MCF 10A (cell line): ENCODE measurements around the gene PPP5C. TPM values are rescaled to one million over a fixed set of nuclear protein-coding genes. Genes with fewer than 3 reads are reported as not detected.

Experiments used
- BruUV-seq: library from RNA; stranded (reverse); fragments of 400-500 nt; replicated peaks from 2 replicates; lab custom pipeline; 2021; lab: Mats Ljungman, UMichigan
- CTCF ChIA-PET: fragments of 300-600 bp; sonication (Branson Sonifier 250); formaldehyde crosslinking; extraction: SDS; loops from one replicate; lab custom pipeline; 2021; ENCODE audit warnings: antibody characterized with exemption, inconsistent platforms; lab: Yijun Ruan, JAX
- POLR2A ChIA-PET: fragments of 300-600, 350-650 bp; sonication (Branson Sonifier 250); formaldehyde crosslinking; extraction: SDS; loops from one replicate; lab custom pipeline; 2020; ENCODE audit warnings: antibody characterized with exemption, inconsistent platforms; lab: Yijun Ruan, JAX
- DNase-seq: peaks from one replicate; pipeline ENCODE4 v3.0.0-alpha.2; 2018; ENCODE audit not compliant: unreplicated experiment
- H3K27ac Mint-ChIP-seq: one replicate; pipeline ENCODE4 v1.8.0; 2022; ENCODE audit warnings: mild to moderate bottlenecking, low read depth, mixed read lengths; ENCODE audit not compliant: unreplicated experiment
- H3K27me3 Mint-ChIP-seq: one replicate; pipeline ENCODE4 v1.8.0; 2022; ENCODE audit warnings: mixed read lengths; ENCODE audit not compliant: insufficient read depth, unreplicated experiment
- H3K36me3 Mint-ChIP-seq: one replicate; pipeline ENCODE4 v1.8.0; 2022; ENCODE audit warnings: mild to moderate bottlenecking, moderate library complexity, mixed read lengths; ENCODE audit not compliant: insufficient read depth, unreplicated experiment
- H3K4me1 Mint-ChIP-seq: one replicate; pipeline ENCODE4 v1.8.0; 2022; ENCODE audit warnings: mixed read lengths; ENCODE audit not compliant: insufficient read depth, unreplicated experiment
- H3K4me3 Mint-ChIP-seq: one replicate; pipeline ENCODE4 v1.8.0; 2022; ENCODE audit warnings: mild to moderate bottlenecking, moderate library complexity, mixed read lengths; ENCODE audit not compliant: unreplicated experiment
- H3K9me3 Mint-ChIP-seq: one replicate; pipeline ENCODE4 v1.8.0; 2022; ENCODE audit warnings: mixed read lengths; ENCODE audit not compliant: unreplicated experiment
- CTCF ChIP-seq: fragments of 200-600 bp; IDR thresholded peaks from one replicate; pipeline ENCODE4 v1.8.0; 2022; ENCODE audit warnings: antibody characterized with exemption, mild to moderate bottlenecking; ENCODE audit not compliant: unreplicated experiment
- intact Hi-C: fragments of 100-400 bp; cut with micrococcal nuclease; formaldehyde crosslinking; loops from 2 replicates; pipeline ENCODE4 v1.14.1; 2022
- total RNA-seq: library from RNA; stranded (reverse); gene quantifications from 2 replicates; pipeline ENCODE4 v1.2.3, GENCODE V29; 2022

Gene PPP5C
- total RNA-seq, 1 experiment from 2014 or later = 81.5 TPM

- DNase-seq = peak; percentile 96
- intact Hi-C loops = no loop called here
- Mint-ChIP-seq H3K4me3 (peak overlapping the region; percentile 29), H3K36me3 (no peaks in the 10 kb centered on the region), H3K27me3 (no peaks in the 10 kb centered on the region), H3K27ac (peak overlapping the region; percentile 79), H3K4me1 (peaks cover 25% of the 10 kb centered on the region), H3K9me3 (no peaks in the 10 kb centered on the region)
- TF ChIP-seq CTCF = no peak
- CTCF ChIA-PET = interaction anchor here (0.7 to 2.4 kb wide), 8 partner anchors 18 to 242 kb away, joined by 3 to 11 read pairs (median 4); partner anchors contain the start of gene PPP5C
- POLR2A ChIA-PET = interaction anchor here (0.6 to 5.3 kb wide), 10 partner anchors 10 to 531 kb away, joined by 3 to 40 read pairs (median 5); partner anchors contain the start of gene PPP5C
- BruUV-seq = no TSS peak
Observed at GRCh38 chr19:46299004-46299509, 47.8 kb upstream of the PPP5C start.

GRCh38 chr19:46299695-46300094 lies 47.2 kb upstream of the PPP5C start:
- ChIA-PET CTCF (interaction anchor here (0.5 to 2.4 kb wide), 5 partner anchors 19 to 220 kb away, joined by 3 to 11 read pairs (median 4); partner anchors contain the start of gene PPP5C), POLR2A (interaction anchor here (0.6 to 5.3 kb wide), 10 partner anchors 10 to 301 kb away, joined by 3 to 40 read pairs (median 6); partner anchors contain the start of gene PPP5C)
- Mint-ChIP-seq H3K4me1 (peaks cover 28% of the 10 kb centered on the region), H3K4me3 (peak overlapping the region; percentile 29), H3K36me3 (no peaks in the 10 kb centered on the region), H3K27ac (peak overlapping the region; percentile 79), H3K27me3 (no peaks in the 10 kb centered on the region), H3K9me3 (no peaks in the 10 kb centered on the region)
- peak; percentile 27 for DNase-seq
- no peak for TF ChIP-seq CTCF
- BruUV-seq = no TSS peak
- intact Hi-C loops = no loop called here

GRCh38 chr19:46303322-46303690 lies 43.6 kb upstream of the PPP5C start:
- Mint-ChIP-seq H3K27me3 (no peaks in the 10 kb centered on the region), H3K4me3 (no peak overlapping the region), H3K36me3 (peaks cover 7% of the 10 kb centered on the region), H3K4me1 (peaks cover 30% of the 10 kb centered on the region), H3K9me3 (peaks cover 19% of the 10 kb centered on the region), H3K27ac (peak overlapping the region; percentile 82)
- ChIA-PET CTCF (interaction anchor here (0.7 kb wide), 1 partner anchor 13 kb away, joined by 3 read pairs; no protein-coding TSS in a partner anchor), POLR2A (no interaction called here)
- intact Hi-C loops = no loop called here
- TF ChIP-seq CTCF = no peak
- no peak for DNase-seq
- no TSS peak for BruUV-seq

GRCh38 chr19:46303691-46304397 lies 43.0 kb upstream of the PPP5C start:
- Mint-ChIP-seq H3K4me3 (no peak overlapping the region), H3K27me3 (no peaks in the 10 kb centered on the region), H3K36me3 (peaks cover 7% of the 10 kb centered on the region), H3K9me3 (peaks cover 19% of the 10 kb centered on the region), H3K4me1 (peaks cover 24% of the 10 kb centered on the region), H3K27ac (peak overlapping the region; percentile 40)
- intact Hi-C loops = no loop called here
- no peak for DNase-seq
- no TSS peak for BruUV-seq
- no peak for TF ChIP-seq CTCF
- CTCF ChIA-PET = interaction anchor here (0.7 kb wide), 1 partner anchor 14 kb away, joined by 3 read pairs; no protein-coding TSS in a partner anchor
- POLR2A ChIA-PET = no interaction called here
